KOPT-K1 (cell line): ENCODE results near the gene AVPI1.
"Not testable (repeated sequence)": the region's sequence is repeated elsewhere in the genome, so short reads cannot be mapped to it uniquely, and the experiment has no call there.

ENCODE experiments used
- H3K27ac ChIP-seq: fragments of 200-600 bp; sonication (generic); 2 replicates; pipeline ENCODE4 v1.5.1; 2016; ENCODE audit warnings: antibody characterized with exemption, mild to moderate bottlenecking, low read depth, low read length; ENCODE audit not compliant: poor library complexity, severe bottlenecking
- H3K36me3 ChIP-seq: fragments of 200-600 bp; sonication (generic); 2 replicates; pipeline ENCODE4 v1.5.1; 2017; ENCODE audit warnings: antibody characterized with exemption, mild to moderate bottlenecking, low read length, moderate library complexity; ENCODE audit not compliant: insufficient read depth
- H3K9me3 ChIP-seq: fragments of 200-600 bp; sonication (generic); 2 replicates; pipeline ENCODE4 v1.5.1; 2017; ENCODE audit warnings: antibody characterized with exemption, low read length, mild to moderate bottlenecking; ENCODE audit not compliant: insufficient read depth, poor library complexity, severe bottlenecking

The AVPI1 gene

DNA sequence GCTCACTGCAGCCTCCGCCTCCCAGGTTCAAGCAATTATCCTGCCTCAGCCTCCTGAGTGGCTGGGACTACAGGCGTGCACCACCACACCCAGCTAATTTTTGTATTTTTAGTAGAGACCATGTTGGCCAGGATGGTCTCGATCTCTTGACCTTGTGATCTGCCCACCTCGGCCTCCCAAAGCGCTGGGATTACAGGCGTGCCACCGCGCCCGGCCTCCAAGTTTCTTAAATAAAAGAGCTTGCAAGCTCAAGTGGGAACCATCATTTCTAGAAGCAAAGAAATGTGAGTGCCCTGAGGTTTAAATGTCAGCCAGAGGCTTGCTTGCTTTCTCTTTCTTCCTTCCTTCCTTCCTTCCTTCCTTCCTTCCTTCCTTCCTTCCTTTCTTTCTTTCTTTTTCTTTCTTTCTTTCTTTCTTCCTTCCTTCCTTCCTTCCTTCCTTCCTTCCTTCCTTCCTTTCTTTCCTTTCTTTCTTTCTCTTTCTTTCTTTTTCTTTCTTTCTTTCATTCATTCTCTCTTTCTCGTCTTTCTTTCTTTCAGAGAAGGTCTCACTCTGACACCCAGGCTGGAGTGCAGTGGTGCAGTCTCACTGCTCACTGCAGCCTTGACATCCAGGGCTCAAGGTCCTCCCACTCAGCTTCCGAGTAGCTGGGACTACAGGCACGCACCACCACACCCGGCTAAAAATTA is 44.4 kb downstream of the AVPI1 start:
- peaks cover 15% of the 10 kb centered on the region; the same call in 1 of the 2 replicates for H3K36me3 ChIP-seq
- H3K9me3 ChIP-seq, H3K27ac ChIP-seq: not testable (repeated sequence)

GRCh38 chr10:97640868-97641811 is 45.9 kb downstream of the AVPI1 start:
- H3K36me3 ChIP-seq, result peaks cover 13% of the 10 kb centered on the region; the same call in 1 of the 2 replicates
- H3K27ac ChIP-seq, result peak overlapping the region; percentile 54
- H3K9me3 ChIP-seq, result no peaks in the 10 kb centered on the region

DNA sequence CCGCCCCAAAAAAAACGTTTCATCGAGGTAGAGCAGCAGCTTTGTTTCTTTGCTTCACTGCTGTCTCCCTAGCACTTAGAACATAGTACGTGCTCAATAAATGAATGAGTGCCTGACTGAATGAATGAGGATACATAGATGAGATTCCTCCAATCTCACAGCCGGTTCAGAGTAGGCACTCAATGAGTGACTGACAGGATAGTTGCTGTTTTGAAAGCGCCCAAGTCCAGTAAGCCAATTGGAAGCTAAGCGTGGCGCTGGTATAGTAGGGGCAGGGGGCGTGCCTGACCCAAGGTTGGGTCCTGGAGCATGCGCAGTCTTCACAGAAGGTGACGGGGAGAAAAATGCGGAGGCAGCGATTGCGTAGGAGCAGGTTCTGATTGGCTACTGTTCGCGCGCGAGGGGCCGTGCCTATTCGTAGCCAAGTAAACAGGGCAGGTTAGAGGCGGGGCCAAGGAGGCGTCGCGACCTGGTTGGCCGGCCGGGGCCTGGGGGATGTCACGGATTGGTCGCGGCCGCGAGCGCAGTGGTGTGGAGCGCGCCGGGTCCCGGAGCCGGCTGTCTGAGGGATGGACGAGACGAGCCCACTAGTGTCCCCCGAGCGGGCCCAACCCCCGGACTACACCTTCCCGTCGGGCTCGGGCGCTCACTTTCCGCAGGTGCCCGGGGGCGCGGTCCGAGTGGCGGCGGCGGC is 46.7 kb downstream of the AVPI1 start, which contains the start of gene PI4K2A:
Gene PI4K2A (plus strand): TSS at position 498 of the 694 bp plus-strand sequence. CDS start 72 bp downstream, at position 570.
- Histone ChIP-seq H3K9me3 (no peaks in the 10 kb centered on the region), H3K36me3 (peaks cover 10% of the 10 kb centered on the region; the same call in 1 of the 2 replicates)

GRCh38 chr10:97639090-97639489 is 48.0 kb downstream of the AVPI1 start:
- not testable (repeated sequence) for H3K36me3 ChIP-seq, H3K9me3 ChIP-seq, H3K27ac ChIP-seq

More for the DNA sequence above, 46.7 kb downstream of the AVPI1 start, which contains the start of gene PI4K2A:
- H3K27ac ChIP-seq, result peak within 1 kb of the TSS; percentile 54

- no peaks in the 10 kb centered on the region for H3K9me3 ChIP-seq
- H3K27ac ChIP-seq, result no peak overlapping the region
- H3K36me3 ChIP-seq, result no peaks in the 10 kb centered on the region
Measured at GRCh38 chr10:97635577-97635976, 51.5 kb downstream of the AVPI1 start.

- Histone ChIP-seq H3K27ac (no peak overlapping the region), H3K9me3 (no peaks in the 10 kb centered on the region), H3K36me3 (no peaks in the 10 kb centered on the region)
Measured at GRCh38 chr10:97633921-97634320, 53.1 kb downstream of the AVPI1 start.

DNA sequence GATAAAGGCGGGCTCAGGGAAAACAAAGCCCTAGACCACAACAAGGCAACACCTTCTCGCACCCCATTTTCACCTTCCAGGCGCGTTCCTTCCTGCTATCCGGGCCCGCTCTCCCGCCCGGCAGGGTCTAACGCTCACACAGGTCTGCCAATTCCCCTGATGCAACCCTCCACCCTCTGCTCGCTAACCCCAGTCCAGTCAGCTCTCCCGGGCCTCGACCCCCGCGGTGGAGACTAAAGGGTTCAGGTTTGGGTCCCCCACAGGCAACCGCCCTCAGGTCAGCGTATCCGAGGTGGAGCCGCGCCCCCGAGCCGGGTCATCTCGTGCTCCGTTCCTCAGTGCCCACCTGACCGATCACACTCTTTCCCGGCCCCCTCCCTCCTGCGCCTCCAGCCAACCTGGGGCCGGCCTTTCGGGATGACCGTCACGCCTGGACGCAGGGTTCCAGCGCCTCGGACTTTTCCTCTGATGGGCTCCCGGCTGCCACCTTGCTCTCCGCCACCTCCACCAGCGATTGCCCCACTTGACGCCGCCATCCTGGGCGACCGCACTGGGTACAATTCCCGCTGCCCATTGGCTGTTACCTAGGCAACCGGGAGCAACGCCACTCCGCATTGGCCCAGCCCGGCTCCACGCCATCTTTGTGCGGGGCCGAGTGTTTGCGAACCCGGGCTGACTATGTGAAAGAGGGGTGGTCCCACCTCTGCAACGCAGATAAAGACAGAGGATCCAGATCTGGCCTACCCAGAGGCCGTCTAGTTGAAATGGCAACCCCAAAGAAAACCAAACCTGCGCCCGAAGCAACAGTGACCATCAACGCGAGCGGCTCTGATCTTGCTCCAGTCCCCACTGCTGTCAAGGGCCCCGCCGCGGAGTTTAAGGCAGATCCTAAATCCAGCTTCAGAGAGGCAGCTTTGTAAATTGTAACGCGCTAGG is 53.8 kb downstream of the AVPI1 start, which contains the start of gene MORN4:
Gene MORN4 (minus strand): TSS at position 552 of the 936 bp plus-strand sequence. CDS start 13,847 bp downstream, outside the sequence.
- no peaks in the 10 kb centered on the region for H3K9me3 ChIP-seq
- no peak within 1 kb of the TSS for H3K27ac ChIP-seq
- H3K36me3 ChIP-seq, result no peaks in the 10 kb centered on the region

DNA sequence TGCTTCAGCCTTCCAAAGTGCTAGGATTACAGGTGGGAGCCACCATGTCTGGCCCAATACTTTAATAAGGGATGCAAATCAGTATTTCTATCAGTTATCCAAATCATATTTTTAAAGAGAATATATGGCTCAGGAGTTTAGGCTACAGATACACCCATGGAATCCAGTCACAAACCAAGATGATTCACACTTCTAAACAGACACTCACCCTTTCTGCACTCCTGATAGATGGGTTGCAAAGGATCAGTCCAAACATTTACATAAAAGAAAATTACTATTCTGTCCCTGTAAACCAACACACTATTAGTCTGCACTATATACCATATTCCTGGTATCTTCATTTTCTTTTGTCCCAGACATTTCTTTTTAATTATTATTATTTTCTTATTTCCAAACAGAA is 55.9 kb downstream of the AVPI1 start:
- H3K36me3 ChIP-seq, result no peaks in the 10 kb centered on the region
- no peaks in the 10 kb centered on the region for H3K9me3 ChIP-seq
- no peak overlapping the region for H3K27ac ChIP-seq

DNA sequence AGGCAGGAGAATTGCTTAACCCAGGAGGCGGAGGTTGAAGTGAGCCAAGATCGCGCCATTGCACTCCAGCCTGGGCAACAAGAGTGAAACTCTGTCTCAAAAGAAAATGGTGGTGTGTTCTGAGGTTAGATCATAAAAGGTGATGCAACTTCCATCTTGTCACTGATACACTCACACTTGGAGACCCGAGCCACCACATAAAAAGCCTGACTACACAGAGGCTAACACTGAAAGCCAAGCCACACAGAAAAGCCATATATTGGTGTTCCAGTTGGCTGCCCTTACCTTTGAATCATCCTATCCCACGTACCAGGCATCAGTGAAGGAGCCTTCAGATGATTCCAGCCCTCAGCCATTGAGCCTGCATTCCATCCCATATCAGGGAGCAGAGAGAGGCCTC is 57.8 kb downstream of the AVPI1 start:
- H3K27ac ChIP-seq, result no peak overlapping the region
- no peaks in the 10 kb centered on the region for H3K36me3 ChIP-seq
- no peaks in the 10 kb centered on the region for H3K9me3 ChIP-seq

- no peaks in the 10 kb centered on the region for H3K36me3 ChIP-seq
- H3K27ac ChIP-seq, result no peak overlapping the region
Measured at GRCh38 chr10:97628228-97628627, 58.8 kb downstream of the AVPI1 start.

DNA sequence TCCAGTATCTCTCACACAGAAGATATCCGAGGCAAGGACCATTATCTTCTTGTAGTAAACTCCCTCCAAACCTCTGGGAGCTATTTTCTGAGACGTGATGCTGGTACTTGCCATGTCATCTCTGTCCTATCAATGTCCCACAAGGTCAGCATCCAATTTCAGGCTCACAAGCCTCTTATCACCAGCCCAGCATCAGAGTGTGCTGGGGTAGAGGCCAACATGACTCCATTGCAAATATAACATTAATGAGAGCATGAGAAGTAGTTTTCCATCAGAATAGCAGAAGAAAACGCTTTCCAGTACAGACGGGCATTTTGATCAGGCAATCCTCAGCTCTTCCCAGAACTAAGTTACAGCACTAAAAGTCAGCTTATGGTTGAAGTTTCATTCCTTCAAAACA is 59.3 kb downstream of the AVPI1 start:
- Histone ChIP-seq H3K27ac (no peak overlapping the region), H3K36me3 (no peaks in the 10 kb centered on the region), H3K9me3 (no peaks in the 10 kb centered on the region)

More at GRCh38 chr10:97628228-97628627, 58.8 kb downstream of the AVPI1 start:
- no peaks in the 10 kb centered on the region for H3K9me3 ChIP-seq
